Right atrium auricular region (tissue), 2 donors: ENCODE measurements around the gene NEGR1. TPM values are rescaled to one million over a fixed set of nuclear protein-coding genes. Genes with fewer than 3 reads are reported as not detected.
A peak's percentile ranks its signal among the peaks of the same experiment; 100 is the strongest.

Experiments
- DNase-seq: peaks from one replicate; pipeline ENCODE4 v3.0.0-alpha.2; 2019; ENCODE audit warnings: low spot score
- H3K27ac ChIP-seq, 2 donors: fragments of 200-600 bp; sonication (generic); 1 replicate in 1 of 2; 2 replicates in 1 of 2; pipeline ENCODE4 v1.5.1; 2016 to 2019
- H3K27me3 ChIP-seq, 2 donors: fragments of 200-600 bp; sonication (generic); one replicate each; pipeline versions ENCODE4 v1.5.1 to v1.6.0; 2017 to 2019
- H3K36me3 ChIP-seq: fragments of 200-600 bp; sonication (generic); one replicate; pipeline ENCODE4 v1.5.1; 2016
- H3K4me1 ChIP-seq, 2 donors: fragments of 200-600 bp; sonication (generic); one replicate each; pipeline versions ENCODE4 v1.5.1 to v1.6.0; 2017 to 2019
- H3K4me3 ChIP-seq, 2 donors: fragments of 200-600 bp; sonication (generic); 1 replicate in 1 of 2; 2 replicates in 1 of 2; pipeline ENCODE4 v1.5.1; 2017 to 2019; ENCODE audit warnings: mild to moderate bottlenecking in 1 of 2, moderate library complexity in 1 of 2
- H3K9me3 ChIP-seq, 2 donors: fragments of 200-600 bp; sonication (generic); one replicate each; pipeline ENCODE4 v1.5.1; 2019
- total RNA-seq, 2 donors: library from RNA; depleted of rRNA; stranded (reverse); fragments of >200 nt; gene quantifications; one replicate each; pipeline ENCODE4 v1.1.0, GENCODE V29; 2016
- TF ChIP-seq, protein P1 (sequence below), 2 donors: fragments of 200-600 bp; sonication (generic); IDR thresholded peaks; one replicate each; pipeline ENCODE4 v1.5.1; 2019; ENCODE audit warnings: antibody characterized with exemption in 2 of 2

Gene NEGR1
- total RNA-seq, 2 donors from 2014 or later = 9.3 to 9.9 TPM

DNA sequence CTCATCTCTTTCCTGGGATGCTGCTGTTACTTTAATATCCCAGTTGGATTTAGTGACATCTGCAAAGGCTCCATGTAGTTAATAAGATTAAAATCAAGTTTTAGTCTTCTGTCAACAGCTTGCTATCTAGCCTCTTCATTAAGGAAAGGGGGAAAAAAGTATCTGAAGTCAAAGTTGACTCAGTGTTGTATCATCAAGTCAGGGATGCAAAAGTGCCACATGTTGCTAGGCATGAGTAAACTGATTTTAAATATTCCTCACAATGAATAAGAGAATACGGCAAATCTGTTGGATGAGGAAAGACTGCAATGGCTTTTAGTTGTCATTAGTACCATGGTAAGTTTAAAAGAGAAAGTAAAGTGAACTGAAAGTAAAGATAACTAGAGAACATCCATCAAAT, 818.3 kb downstream of the NEGR1 start:
- no peak overlapping the region for H3K4me3 ChIP-seq
- no peaks in the 10 kb centered on the region for H3K27me3 ChIP-seq
- H3K9me3 ChIP-seq = no peaks in the 10 kb centered on the region
- TF ChIP-seq, protein P1, sequence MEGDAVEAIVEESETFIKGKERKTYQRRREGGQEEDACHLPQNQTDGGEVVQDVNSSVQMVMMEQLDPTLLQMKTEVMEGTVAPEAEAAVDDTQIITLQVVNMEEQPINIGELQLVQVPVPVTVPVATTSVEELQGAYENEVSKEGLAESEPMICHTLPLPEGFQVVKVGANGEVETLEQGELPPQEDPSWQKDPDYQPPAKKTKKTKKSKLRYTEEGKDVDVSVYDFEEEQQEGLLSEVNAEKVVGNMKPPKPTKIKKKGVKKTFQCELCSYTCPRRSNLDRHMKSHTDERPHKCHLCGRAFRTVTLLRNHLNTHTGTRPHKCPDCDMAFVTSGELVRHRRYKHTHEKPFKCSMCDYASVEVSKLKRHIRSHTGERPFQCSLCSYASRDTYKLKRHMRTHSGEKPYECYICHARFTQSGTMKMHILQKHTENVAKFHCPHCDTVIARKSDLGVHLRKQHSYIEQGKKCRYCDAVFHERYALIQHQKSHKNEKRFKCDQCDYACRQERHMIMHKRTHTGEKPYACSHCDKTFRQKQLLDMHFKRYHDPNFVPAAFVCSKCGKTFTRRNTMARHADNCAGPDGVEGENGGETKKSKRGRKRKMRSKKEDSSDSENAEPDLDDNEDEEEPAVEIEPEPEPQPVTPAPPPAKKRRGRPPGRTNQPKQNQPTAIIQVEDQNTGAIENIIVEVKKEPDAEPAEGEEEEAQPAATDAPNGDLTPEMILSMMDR (IDR thresholded peaks at IDR 0.05) = no peak
- no peaks in the 10 kb centered on the region for H3K36me3 ChIP-seq
- H3K27ac ChIP-seq = no peak overlapping the region
- no peaks in the 10 kb centered on the region for H3K4me1 ChIP-seq
- DNase-seq = no peak

DNA sequence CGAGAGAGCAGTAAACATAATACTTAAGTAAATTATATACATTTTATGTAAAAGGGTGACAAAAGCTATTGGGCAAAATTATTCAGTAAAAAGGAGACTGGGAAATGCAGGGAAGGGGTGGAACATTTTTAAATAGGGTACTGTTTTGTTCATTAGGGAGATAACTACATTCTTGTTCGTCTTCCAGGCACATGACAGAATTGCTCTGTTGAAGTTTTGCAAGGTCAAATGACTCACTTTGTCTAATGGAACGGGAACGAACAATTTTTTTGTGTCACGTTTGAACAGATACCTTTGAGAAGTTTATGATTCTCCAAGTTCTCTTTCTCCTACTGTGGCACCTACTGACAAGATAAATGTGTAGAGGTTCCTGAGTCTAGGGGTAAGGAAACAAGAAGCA, 819.2 kb downstream of the NEGR1 start:
- peak overlapping the region in 1 of 2 donors; percentile 26 for H3K27ac ChIP-seq
- no peak for DNase-seq
- no peaks in the 10 kb centered on the region for H3K9me3 ChIP-seq
- no peaks in the 10 kb centered on the region for H3K4me1 ChIP-seq
- TF ChIP-seq, protein P1 (IDR thresholded peaks at IDR 0.05) = no peak
- H3K27me3 ChIP-seq = no peaks in the 10 kb centered on the region
- no peaks in the 10 kb centered on the region for H3K36me3 ChIP-seq
- no peak overlapping the region for H3K4me3 ChIP-seq

- H3K9me3 ChIP-seq = no peaks in the 10 kb centered on the region
- TF ChIP-seq, protein P1 (IDR thresholded peaks at IDR 0.05) = no peak
- H3K27ac ChIP-seq = no peak overlapping the region
- H3K36me3 ChIP-seq = no peaks in the 10 kb centered on the region
- H3K4me3 ChIP-seq = no peak overlapping the region
- no peak for DNase-seq
- H3K27me3 ChIP-seq = no peaks in the 10 kb centered on the region
- no peaks in the 10 kb centered on the region for H3K4me1 ChIP-seq
Observed at GRCh38 chr1:71462247-71462646, 820.1 kb downstream of the NEGR1 start.

DNA sequence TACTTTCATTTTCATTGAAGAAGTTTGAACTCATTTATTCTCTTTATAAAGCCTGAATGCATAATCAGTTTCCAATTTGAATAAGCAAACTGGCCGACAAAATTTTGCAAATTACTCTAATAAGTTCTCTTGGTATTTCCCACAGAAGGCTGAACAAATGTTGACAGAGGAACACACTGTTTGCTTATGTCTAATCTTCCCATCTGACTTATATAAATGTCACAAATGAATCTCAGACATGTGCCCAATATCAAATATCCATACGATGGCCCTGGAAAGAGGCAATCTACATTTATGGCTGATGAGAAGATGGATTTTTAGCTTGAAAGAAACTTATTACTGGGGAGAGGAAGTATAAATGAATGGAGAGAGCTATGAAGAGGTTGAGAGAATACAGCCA, 820.9 kb downstream of the NEGR1 start:
- Histone ChIP-seq H3K27me3 (no peaks in the 10 kb centered on the region), H3K4me3 (no peak overlapping the region), H3K9me3 (no peaks in the 10 kb centered on the region), H3K4me1 (no peaks in the 10 kb centered on the region), H3K36me3 (no peaks in the 10 kb centered on the region), H3K27ac (no peak overlapping the region)
- DNase-seq = no peak
- TF ChIP-seq, protein P1 (IDR thresholded peaks at IDR 0.05) = no peak

GRCh38 chr1:71448444-71448843, 833.9 kb downstream of the NEGR1 start:
- TF ChIP-seq, protein P1 (IDR thresholded peaks at IDR 0.05) = no peak
- Histone ChIP-seq H3K9me3 (no peaks in the 10 kb centered on the region), H3K27me3 (no peaks in the 10 kb centered on the region)

DNA sequence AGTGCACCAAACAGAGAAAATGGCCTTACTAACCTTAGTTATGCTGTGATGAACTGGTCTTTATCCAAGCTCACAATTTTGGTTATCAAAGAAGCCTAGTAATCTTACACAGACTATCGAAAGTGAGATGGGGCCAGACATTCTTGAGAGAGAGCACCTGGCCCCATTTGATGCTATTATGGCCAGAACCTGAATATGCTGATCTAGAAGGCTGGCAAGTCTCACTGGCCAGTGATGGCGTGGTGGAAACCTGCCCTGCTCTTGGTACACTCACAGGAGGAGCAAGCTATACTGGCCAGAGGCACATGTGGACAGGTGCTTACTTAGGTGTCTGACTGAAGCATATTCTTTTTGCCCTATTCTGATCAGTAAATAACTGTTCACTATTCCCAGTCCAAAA, 843.7 kb downstream of the NEGR1 start:
- Histone ChIP-seq H3K27ac (no peak overlapping the region), H3K4me3 (no peak overlapping the region), H3K9me3 (no peaks in the 10 kb centered on the region), H3K4me1 (no peaks in the 10 kb centered on the region), H3K36me3 (no peaks in the 10 kb centered on the region), H3K27me3 (no peaks in the 10 kb centered on the region)
- TF ChIP-seq, protein P1 (IDR thresholded peaks at IDR 0.05) = no peak
- no peak for DNase-seq

More at GRCh38 chr1:71448444-71448843, 833.9 kb downstream of the NEGR1 start:
- DNase-seq = no peak
- H3K36me3 ChIP-seq = no peaks in the 10 kb centered on the region
- H3K4me3 ChIP-seq = no peak overlapping the region
- H3K4me1 ChIP-seq = no peaks in the 10 kb centered on the region
- H3K27ac ChIP-seq = no peak overlapping the region
